Naive thymus-derived CD8-positive, alpha-beta T cell (primary cell): ENCODE data around the gene RHOJ. TPM values are rescaled to one million over a fixed set of nuclear protein-coding genes. Genes with fewer than 3 reads are reported as not detected.

Source experiments
- ATAC-seq, 2 donors: fragments of 150-1000 bp; cut with Tn5 transposase in 1 of 2; sonication (Bioruptor Pico), chemical (Tn5 transposase) in 1 of 2; 1 replicate in 1 of 2; 2 replicates in 1 of 2; pipeline ENCODE4 v1.10.0; 2021; ENCODE audit warnings: mild to moderate bottlenecking in 2 of 2, moderate library complexity in 2 of 2
- POLR2A ChIA-PET: fragments of 350-600 bp; sonication (Branson Sonifier 250); formaldehyde crosslinking; loops from one replicate; lab custom pipeline; 2021; ENCODE audit warnings: antibody characterized with exemption; lab: Charles Lee
- DNase-seq, 10 donors: peaks; one replicate each; pipeline versions ENCODE4 v3.0.0 to v3.0.0-alpha.2; 2020 to 2022
- H3K27ac Mint-ChIP-seq, 10 donors: one replicate each; pipeline ENCODE4 v1.8.0; 2020 to 2022; ENCODE audit warnings: mild to moderate bottlenecking in 10 of 10, mixed read lengths in 10 of 10, moderate library complexity in 4 of 10, inconsistent platforms in 1 of 10
- H3K27me3 Mint-ChIP-seq, 5 donors: one replicate each; pipeline ENCODE4 v1.8.0; 2021 to 2022; ENCODE audit warnings: mixed read lengths in 5 of 5
- H3K36me3 Mint-ChIP-seq, 3 donors: one replicate each; pipeline ENCODE4 v1.8.0; 2020 to 2022; ENCODE audit warnings: mixed read lengths in 3 of 3, mild to moderate bottlenecking in 2 of 3, inconsistent platforms in 1 of 3
- H3K4me1 Mint-ChIP-seq, 4 donors: one replicate each; pipeline ENCODE4 v1.8.0; 2021 to 2022; ENCODE audit warnings: mixed read lengths in 4 of 4
- H3K4me3 Mint-ChIP-seq, 10 donors: one replicate each; pipeline ENCODE4 v1.8.0; 2020 to 2022; ENCODE audit warnings: mild to moderate bottlenecking in 10 of 10, mixed read lengths in 10 of 10, moderate library complexity in 6 of 10, inconsistent platforms in 1 of 10
- H3K9me3 Mint-ChIP-seq, 9 donors: one replicate each; pipeline ENCODE4 v1.8.0; 2020 to 2022; ENCODE audit warnings: mixed read lengths in 9 of 9, mild to moderate bottlenecking in 3 of 9, inconsistent platforms in 1 of 9, moderate library complexity in 1 of 9
- polyA plus RNA-seq, 3 donors: library from polyadenylated mRNA; unstranded; fragments of 300-500 nt; fragmentation: Illumina TruSeq; gene quantifications; one replicate each; pipeline ENCODE4 v1.2.3, GENCODE V29; 2021
- total RNA-seq, 8 experiments: library from RNA in 2 of 8; stranded (reverse) in 2 of 8; gene quantifications; one replicate each; pipeline ENCODE4 v1.2.3 and lab custom pipeline; 2021 to 2026

The RHOJ gene
- total and polyA plus RNA-seq, 5 experiments from 2014 or later, result not detected

DNA sequence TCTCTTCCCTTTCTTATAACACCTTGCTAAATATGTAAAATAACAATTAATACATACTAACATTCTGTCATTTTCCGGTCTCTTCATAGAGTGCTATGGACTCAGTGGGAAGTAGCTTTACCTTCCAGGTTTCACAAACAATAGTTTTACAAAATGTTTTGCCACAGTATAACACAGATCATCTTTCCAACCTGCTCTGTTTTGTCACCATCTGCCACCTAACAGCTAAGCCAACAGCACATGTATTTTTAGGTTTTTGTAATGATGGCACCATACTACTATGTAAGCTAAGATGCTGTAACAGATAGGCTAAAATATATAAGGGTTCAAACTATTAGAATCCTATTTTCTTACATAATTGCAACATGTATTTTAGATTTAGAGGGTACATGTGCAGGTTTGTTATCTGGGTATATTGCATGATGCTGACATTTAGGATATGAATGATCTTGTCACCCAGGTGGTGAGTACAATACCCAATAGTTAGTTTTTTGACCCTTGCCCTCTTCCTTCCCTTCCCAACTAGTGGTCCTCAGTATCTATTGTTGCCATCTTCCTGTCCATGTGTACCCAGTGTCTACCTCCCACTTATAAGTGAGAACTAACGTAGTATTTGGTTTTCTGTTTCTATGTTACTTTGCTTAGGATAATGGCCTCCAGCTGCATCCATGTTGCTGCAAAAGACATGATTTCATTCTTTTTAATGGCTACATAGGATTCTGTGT, 8.7 kb downstream of the RHOJ start:
- Mint-ChIP-seq H3K27ac (no peak overlapping the region), H3K4me1 (no peaks in the 10 kb centered on the region), H3K9me3 (peaks cover 0 to 3% (median 0%) of the 10 kb centered on the region in 9 donors), H3K4me3 (no peak overlapping the region), H3K36me3 (no peaks in the 10 kb centered on the region), H3K27me3 (peaks cover 0 to 19% (median 7%) of the 10 kb centered on the region in 5 donors)
- ATAC-seq, result no peak
- POLR2A ChIA-PET, result no interaction called here
- DNase-seq, result no peak

DNA sequence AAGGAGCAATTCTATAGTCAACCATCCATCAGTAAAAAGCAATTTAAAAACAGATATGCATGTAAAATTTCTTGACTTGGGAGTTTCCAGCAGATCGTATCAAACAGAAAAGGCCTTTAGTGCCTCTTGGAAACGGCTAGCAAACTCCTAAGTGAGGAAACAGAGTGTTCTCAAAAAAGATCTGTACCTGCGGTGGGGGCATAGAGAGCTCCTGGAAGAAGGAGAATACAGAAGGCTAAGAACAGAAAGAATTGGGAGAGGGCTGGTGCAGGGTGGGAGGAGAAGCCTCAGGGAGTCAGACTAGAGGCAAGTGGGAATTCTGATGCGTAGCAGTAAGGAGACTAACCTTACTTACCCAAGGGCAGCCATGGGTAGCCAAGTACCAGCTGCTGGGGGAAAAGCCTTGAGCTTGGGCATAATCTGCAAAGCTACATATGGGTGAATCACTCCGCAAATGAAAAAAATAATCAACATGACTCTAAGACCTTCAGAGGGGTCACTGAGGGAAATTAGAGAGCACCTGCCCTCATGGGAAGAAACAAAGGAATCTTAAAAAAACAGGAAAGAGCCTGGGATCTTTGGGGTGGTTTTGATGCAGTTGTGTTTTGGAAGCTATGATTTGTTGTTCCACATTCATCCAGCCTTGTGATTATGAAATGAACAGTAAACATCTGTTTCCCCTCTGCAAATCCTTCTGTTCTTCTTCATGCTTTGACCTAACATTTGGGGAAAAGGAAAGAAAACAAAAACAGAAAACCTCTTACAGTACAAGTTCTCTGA, 10.4 kb downstream of the RHOJ start:
- no peaks in the 10 kb centered on the region for H3K4me1 Mint-ChIP-seq
- POLR2A ChIA-PET, result no interaction called here

DNA sequence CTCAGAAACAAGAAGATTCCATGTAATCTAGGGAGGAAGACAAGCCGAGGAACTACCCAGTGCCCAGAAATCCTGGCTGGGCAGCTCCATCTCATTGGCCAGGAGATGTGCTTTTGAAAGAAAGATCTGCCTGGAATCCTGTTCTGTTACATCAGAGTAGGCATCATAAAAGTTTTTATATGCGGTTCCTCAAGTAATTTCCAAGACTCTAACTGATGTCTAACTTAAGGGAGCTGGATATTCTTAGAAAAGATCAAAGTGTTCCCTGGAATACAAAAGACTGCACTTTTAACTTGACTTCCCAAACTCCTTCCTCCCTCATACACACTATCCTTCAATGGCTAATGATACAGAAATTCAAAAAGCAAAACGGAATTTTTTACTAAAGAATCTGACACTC, 16.3 kb downstream of the RHOJ start:
- DNase-seq (no peak), ATAC-seq (no peak)
- H3K36me3 Mint-ChIP-seq, result peaks cover 0 to 4% (median 0%) of the 10 kb centered on the region in 3 donors
- POLR2A ChIA-PET, result no interaction called here
- no peak overlapping the region for H3K4me3 Mint-ChIP-seq
- no peak overlapping the region for H3K27ac Mint-ChIP-seq
- peaks cover 8 to 29% (median 16%) of the 10 kb centered on the region in 5 donors for H3K27me3 Mint-ChIP-seq
- H3K9me3 Mint-ChIP-seq, result peaks cover 0 to 12% (median 0%) of the 10 kb centered on the region in 9 donors
- H3K4me1 Mint-ChIP-seq, result no peaks in the 10 kb centered on the region

More for the DNA sequence above, 10.4 kb downstream of the RHOJ start:
- Mint-ChIP-seq H3K27me3 (peaks cover 0 to 26% (median 10%) of the 10 kb centered on the region in 5 donors), H3K4me3 (no peak overlapping the region), H3K9me3 (peaks cover 0 to 4% (median 0%) of the 10 kb centered on the region in 9 donors), H3K27ac (no peak overlapping the region), H3K36me3 (no peaks in the 10 kb centered on the region)
- no peak for ATAC-seq
- DNase-seq, result no peak

GRCh38 chr14:63223596-63223995, 19.4 kb downstream of the RHOJ start:
- Mint-ChIP-seq H3K4me3 (no peak overlapping the region), H3K27me3 (peaks cover 12 to 38% (median 16%) of the 10 kb centered on the region in 5 donors), H3K27ac (no peak overlapping the region), H3K36me3 (peaks cover 0 to 4% (median 0%) of the 10 kb centered on the region in 3 donors), H3K9me3 (peaks cover 0 to 12% (median 0%) of the 10 kb centered on the region in 9 donors), H3K4me1 (no peaks in the 10 kb centered on the region)
- POLR2A ChIA-PET, result no interaction called here
- DNase-seq (no peak), ATAC-seq (no peak)

DNA sequence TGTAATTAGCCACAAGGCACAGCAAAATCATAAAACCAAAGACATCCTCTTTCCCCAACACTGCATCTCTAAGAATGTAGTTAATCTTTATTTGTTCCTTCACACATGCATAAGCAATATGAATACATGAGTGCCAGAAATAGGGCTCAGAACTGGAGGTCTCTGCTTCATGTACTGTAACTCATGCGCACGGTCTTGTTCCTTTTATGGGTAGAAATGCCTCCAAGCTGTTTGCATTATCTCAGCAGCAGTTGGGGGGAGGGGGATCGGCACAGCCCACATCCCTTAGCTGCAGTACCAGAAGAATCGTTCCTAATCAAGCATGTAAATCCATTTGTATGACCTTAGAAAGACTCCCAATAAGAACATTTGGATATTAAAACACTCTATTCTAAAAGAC, 20.0 kb downstream of the RHOJ start:
- H3K36me3 Mint-ChIP-seq, result peaks cover 0 to 4% (median 0%) of the 10 kb centered on the region in 3 donors
- no peak for ATAC-seq
- no peaks in the 10 kb centered on the region for H3K4me1 Mint-ChIP-seq
- no peak for DNase-seq
- peaks cover 0 to 12% (median 0%) of the 10 kb centered on the region in 9 donors for H3K9me3 Mint-ChIP-seq
- POLR2A ChIA-PET, result no interaction called here
- no peak overlapping the region for H3K4me3 Mint-ChIP-seq
- H3K27me3 Mint-ChIP-seq, result peaks cover 12 to 34% (median 16%) of the 10 kb centered on the region in 5 donors
- H3K27ac Mint-ChIP-seq, result no peak overlapping the region

DNA sequence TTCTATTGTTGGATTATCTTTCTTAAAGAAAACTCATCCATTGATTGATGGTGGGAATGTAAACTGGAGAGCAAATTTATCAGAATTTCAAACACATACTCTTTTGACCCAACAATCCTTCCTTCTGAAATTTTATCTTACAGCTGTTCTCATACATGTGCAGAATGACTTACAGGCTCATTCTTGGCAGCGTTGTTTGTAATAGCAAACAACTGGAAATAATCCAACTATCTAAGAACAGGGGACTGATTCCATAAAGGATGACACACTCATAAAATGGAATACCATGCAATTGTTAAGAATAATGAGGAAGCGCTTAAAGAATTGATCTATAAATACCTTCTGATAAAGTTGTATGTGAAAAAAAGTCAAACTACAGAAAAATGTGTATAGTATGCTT, 24.0 kb downstream of the RHOJ start:
- Mint-ChIP-seq H3K4me1 (no peaks in the 10 kb centered on the region), H3K27ac (no peak overlapping the region), H3K36me3 (peaks cover 0 to 2% (median 0%) of the 10 kb centered on the region in 3 donors), H3K9me3 (peaks cover 0 to 2% (median 0%) of the 10 kb centered on the region in 9 donors), H3K27me3 (peaks cover 15 to 38% (median 23%) of the 10 kb centered on the region in 5 donors), H3K4me3 (no peak overlapping the region)
- POLR2A ChIA-PET, result no interaction called here
- DNase-seq (no peak), ATAC-seq (no peak)

GRCh38 chr14:63229330-63230059, 25.3 kb downstream of the RHOJ start:
- no peak overlapping the region for H3K4me3 Mint-ChIP-seq
- H3K36me3 Mint-ChIP-seq, result no peaks in the 10 kb centered on the region
- H3K27me3 Mint-ChIP-seq, result peaks cover 13 to 39% (median 22%) of the 10 kb centered on the region in 5 donors
- ATAC-seq (no peak), DNase-seq (no peak)
- POLR2A ChIA-PET, result no interaction called here
- H3K27ac Mint-ChIP-seq, result no peak overlapping the region
- peaks cover 0 to 1% (median 0%) of the 10 kb centered on the region in 9 donors for H3K9me3 Mint-ChIP-seq
- peaks cover 0 to 5% (median 0%) of the 10 kb centered on the region in 4 donors for H3K4me1 Mint-ChIP-seq

GRCh38 chr14:63231766-63232165, 27.5 kb downstream of the RHOJ start:
- Mint-ChIP-seq H3K36me3 (no peaks in the 10 kb centered on the region), H3K27me3 (peaks cover 12 to 43% (median 21%) of the 10 kb centered on the region in 5 donors), H3K9me3 (peaks cover 0 to 1% (median 0%) of the 10 kb centered on the region in 9 donors)

GRCh38 chr14:63237791-63238190, 33.5 kb downstream of the RHOJ start:
- Mint-ChIP-seq H3K9me3 (no peaks in the 10 kb centered on the region), H3K4me3 (no peak overlapping the region), H3K27ac (no peak overlapping the region), H3K36me3 (no peaks in the 10 kb centered on the region), H3K27me3 (peaks cover 10 to 38% (median 14%) of the 10 kb centered on the region in 5 donors), H3K4me1 (peaks cover 0 to 5% (median 0%) of the 10 kb centered on the region in 4 donors)
- ATAC-seq, result no peak
- DNase-seq, result no peak
- POLR2A ChIA-PET, result no interaction called here

More at GRCh38 chr14:63231766-63232165, 27.5 kb downstream of the RHOJ start:
- DNase-seq, result no peak
- no peak for ATAC-seq
- Mint-ChIP-seq H3K27ac (no peak overlapping the region), H3K4me3 (no peak overlapping the region), H3K4me1 (peaks cover 0 to 5% (median 0%) of the 10 kb centered on the region in 4 donors)
- POLR2A ChIA-PET, result no interaction called here

DNA sequence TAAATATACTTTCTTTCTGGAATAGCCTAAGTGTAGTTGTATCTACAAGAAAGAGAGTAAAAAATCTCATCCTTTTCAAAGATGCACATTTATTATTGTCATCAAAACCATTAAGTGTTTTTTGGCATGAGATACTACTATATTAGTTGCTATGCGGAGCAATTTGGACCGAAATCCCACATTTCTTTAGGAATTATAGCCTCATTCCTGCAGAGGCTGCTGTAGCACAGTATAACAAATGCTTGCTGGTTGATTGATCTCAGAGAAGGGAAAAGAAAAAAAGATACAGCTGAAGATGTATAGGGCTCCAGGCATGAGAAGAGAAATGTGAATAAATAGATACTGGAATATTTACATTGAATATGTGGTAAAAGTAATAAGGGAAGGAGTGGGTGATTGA, 36.0 kb downstream of the RHOJ start:
- ATAC-seq (no peak), DNase-seq (no peak)
- POLR2A ChIA-PET, result no interaction called here
- Mint-ChIP-seq H3K4me1 (no peaks in the 10 kb centered on the region), H3K4me3 (no peak overlapping the region), H3K27me3 (peaks cover 2 to 29% (median 12%) of the 10 kb centered on the region in 5 donors), H3K9me3 (peaks cover 0 to 3% (median 0%) of the 10 kb centered on the region in 9 donors), H3K27ac (no peak overlapping the region), H3K36me3 (no peaks in the 10 kb centered on the region)

GRCh38 chr14:63241096-63241495, 36.9 kb downstream of the RHOJ start:
- Mint-ChIP-seq H3K27ac (no peak overlapping the region), H3K4me1 (no peaks in the 10 kb centered on the region), H3K4me3 (no peak overlapping the region), H3K36me3 (no peaks in the 10 kb centered on the region), H3K27me3 (peaks cover 4 to 26% (median 13%) of the 10 kb centered on the region in 5 donors), H3K9me3 (peaks cover 0 to 3% (median 0%) of the 10 kb centered on the region in 9 donors)
- no peak for ATAC-seq
- POLR2A ChIA-PET, result no interaction called here
- DNase-seq, result no peak

DNA sequence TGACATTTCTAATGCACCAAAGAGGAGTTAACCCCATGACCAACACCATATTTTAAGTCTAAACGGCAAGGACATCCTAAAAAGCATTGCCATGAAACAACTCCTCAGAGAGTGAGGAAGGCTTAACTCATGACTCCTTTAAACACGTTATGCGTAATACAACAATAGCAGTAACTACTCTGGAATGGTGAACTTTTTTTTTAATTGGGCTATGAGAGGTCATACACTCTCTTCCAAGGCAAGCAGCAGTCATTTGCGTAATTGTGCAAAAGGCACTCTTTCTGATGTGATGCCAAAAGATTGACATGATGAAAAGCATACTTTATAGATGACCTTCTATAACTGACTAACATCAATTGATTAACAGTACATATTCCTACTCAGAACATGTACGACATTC, 39.4 kb downstream of the RHOJ start:
- DNase-seq, result no peak
- POLR2A ChIA-PET, result no interaction called here
- Mint-ChIP-seq H3K4me1 (no peaks in the 10 kb centered on the region), H3K36me3 (no peaks in the 10 kb centered on the region), H3K9me3 (peaks cover 0 to 5% (median 3%) of the 10 kb centered on the region in 9 donors), H3K27me3 (peaks cover 2 to 25% (median 13%) of the 10 kb centered on the region in 5 donors), H3K27ac (no peak overlapping the region), H3K4me3 (no peak overlapping the region)
- ATAC-seq, result no peak
